ENCODE results near the gene USPL1.

DNA sequence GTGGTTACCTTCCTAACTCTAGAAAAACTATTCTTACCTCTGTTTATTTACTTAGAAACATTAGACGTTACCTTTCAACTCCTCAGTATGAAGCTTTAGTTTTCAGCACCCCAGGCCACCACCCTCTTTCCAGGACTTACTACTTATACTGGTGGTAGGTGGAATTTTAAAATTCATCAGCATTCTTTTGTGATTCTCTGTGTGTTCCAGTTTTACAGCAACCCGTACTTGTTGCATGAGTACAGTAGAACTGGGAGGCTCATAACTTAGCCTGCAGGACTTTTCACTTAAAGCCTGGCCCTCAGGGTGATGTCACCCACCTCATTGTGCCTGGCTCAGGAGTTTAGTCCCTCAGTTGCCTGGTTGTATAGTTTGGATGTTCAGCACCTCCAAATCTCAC is 68.3 kb downstream of the USPL1 start:
- TF ChIP-seq, protein P1, sequence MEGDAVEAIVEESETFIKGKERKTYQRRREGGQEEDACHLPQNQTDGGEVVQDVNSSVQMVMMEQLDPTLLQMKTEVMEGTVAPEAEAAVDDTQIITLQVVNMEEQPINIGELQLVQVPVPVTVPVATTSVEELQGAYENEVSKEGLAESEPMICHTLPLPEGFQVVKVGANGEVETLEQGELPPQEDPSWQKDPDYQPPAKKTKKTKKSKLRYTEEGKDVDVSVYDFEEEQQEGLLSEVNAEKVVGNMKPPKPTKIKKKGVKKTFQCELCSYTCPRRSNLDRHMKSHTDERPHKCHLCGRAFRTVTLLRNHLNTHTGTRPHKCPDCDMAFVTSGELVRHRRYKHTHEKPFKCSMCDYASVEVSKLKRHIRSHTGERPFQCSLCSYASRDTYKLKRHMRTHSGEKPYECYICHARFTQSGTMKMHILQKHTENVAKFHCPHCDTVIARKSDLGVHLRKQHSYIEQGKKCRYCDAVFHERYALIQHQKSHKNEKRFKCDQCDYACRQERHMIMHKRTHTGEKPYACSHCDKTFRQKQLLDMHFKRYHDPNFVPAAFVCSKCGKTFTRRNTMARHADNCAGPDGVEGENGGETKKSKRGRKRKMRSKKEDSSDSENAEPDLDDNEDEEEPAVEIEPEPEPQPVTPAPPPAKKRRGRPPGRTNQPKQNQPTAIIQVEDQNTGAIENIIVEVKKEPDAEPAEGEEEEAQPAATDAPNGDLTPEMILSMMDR (IDR thresholded peaks at IDR 0.05) = no peak
- no peak for TF ChIP-seq POLR2A (IDR thresholded peaks at IDR 0.05)

Data from testis (tissue), 2 donors.